ENCODE data around the gene SAE1.

GRCh38 chr19:47143322-47144073 lies 12.9 kb downstream of the SAE1 start:
- TF ChIP-seq CTCF (IDR thresholded peaks at IDR 0.05): no peak
- no peak for TF ChIP-seq POLR2A (IDR thresholded peaks at IDR 0.05)
